NB4 (cell line): ENCODE data around the gene RANBP1.

Experiments
- DNase-seq: peaks from one replicate; pipeline ENCODE4 v3.0.0; 2010; ENCODE audit warnings: low read depth
- H3K4me3 ChIP-seq: one replicate; pipeline ENCODE4 v1.5.1; 2011; ENCODE audit warnings: mild to moderate bottlenecking, low read depth, low read length, moderate library complexity
- MYC ChIP-seq: IDR thresholded peaks from 2 replicates; pipeline ENCODE4 v1.6.1; 2011; ENCODE audit warnings: low read depth, low read length
- POLR2A ChIP-seq: IDR thresholded peaks from 2 replicates; pipeline ENCODE4 v1.6.1; 2011; ENCODE audit warnings: mild to moderate bottlenecking; ENCODE audit not compliant: insufficient read length; ENCODE audit errors: extremely low read depth
- TF ChIP-seq, protein P1 (sequence below): IDR thresholded peaks from one replicate; pipeline ENCODE4 v1.5.1; 2012; ENCODE audit warnings: low read depth, low read length
- TF ChIP-seq, protein P2 (sequence below): IDR thresholded peaks from 2 replicates; pipeline ENCODE4 v1.6.1; 2011; ENCODE audit warnings: low read depth, low read length

Gene RANBP1

DNA sequence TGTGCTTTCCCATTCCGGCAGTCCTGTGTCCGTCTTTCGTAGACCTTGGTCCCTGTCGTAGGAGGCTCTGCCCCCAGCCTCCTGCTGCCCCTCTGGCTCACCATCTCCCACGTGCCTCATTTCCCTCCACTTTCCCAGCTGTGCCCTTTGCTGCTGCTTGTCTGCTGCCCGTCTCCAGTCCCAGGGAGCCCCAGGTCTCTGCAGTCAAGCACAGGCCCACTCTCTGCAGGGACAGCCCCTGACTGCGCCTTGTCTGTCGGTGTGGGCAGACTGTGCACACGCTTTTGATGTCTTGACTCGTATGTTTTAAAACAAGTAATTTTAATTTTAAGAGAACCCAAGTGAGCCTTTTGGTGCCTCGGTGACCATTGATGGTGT is 23.4 kb upstream of the RANBP1 start:
- TF ChIP-seq, protein P1, sequence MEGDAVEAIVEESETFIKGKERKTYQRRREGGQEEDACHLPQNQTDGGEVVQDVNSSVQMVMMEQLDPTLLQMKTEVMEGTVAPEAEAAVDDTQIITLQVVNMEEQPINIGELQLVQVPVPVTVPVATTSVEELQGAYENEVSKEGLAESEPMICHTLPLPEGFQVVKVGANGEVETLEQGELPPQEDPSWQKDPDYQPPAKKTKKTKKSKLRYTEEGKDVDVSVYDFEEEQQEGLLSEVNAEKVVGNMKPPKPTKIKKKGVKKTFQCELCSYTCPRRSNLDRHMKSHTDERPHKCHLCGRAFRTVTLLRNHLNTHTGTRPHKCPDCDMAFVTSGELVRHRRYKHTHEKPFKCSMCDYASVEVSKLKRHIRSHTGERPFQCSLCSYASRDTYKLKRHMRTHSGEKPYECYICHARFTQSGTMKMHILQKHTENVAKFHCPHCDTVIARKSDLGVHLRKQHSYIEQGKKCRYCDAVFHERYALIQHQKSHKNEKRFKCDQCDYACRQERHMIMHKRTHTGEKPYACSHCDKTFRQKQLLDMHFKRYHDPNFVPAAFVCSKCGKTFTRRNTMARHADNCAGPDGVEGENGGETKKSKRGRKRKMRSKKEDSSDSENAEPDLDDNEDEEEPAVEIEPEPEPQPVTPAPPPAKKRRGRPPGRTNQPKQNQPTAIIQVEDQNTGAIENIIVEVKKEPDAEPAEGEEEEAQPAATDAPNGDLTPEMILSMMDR = no peak
- TF ChIP-seq MYC (no peak), POLR2A (no peak)
- TF ChIP-seq, protein P2, sequence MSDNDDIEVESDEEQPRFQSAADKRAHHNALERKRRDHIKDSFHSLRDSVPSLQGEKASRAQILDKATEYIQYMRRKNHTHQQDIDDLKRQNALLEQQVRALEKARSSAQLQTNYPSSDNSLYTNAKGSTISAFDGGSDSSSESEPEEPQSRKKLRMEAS = no peak
- no peak overlapping the region for H3K4me3 ChIP-seq
- no peak for DNase-seq

GRCh38 chr22:20093418-20094196 is 22.3 kb upstream of the RANBP1 start:
- no peak overlapping the region for H3K4me3 ChIP-seq
- DNase-seq = no peak
- TF ChIP-seq, protein P1 = no peak
- no peak for TF ChIP-seq MYC
- TF ChIP-seq, protein P2 = no peak
- TF ChIP-seq POLR2A = no peak

- DNase-seq = no peak
- TF ChIP-seq, protein P1 = no peak
- TF ChIP-seq, protein P2 = no peak
- no peak for TF ChIP-seq MYC
- TF ChIP-seq POLR2A = no peak
- no peak overlapping the region for H3K4me3 ChIP-seq
Observed at GRCh38 chr22:20094197-20094807, 21.6 kb upstream of the RANBP1 start.

- TF ChIP-seq, protein P2 = no peak
- TF ChIP-seq POLR2A = no peak
- no peak for TF ChIP-seq MYC
- TF ChIP-seq, protein P1 = no peak
- no peak overlapping the region for H3K4me3 ChIP-seq
- no peak for DNase-seq
Observed at GRCh38 chr22:20095521-20095920, 20.4 kb upstream of the RANBP1 start.

- TF ChIP-seq POLR2A (no peak), MYC (no peak)
- TF ChIP-seq, protein P2 = no peak
- TF ChIP-seq, protein P1 = no peak
- H3K4me3 ChIP-seq = no peak overlapping the region
- no peak for DNase-seq
Observed at GRCh38 chr22:20096574-20097420, 19.1 kb upstream of the RANBP1 start.
